ENCODE results near the gene XRCC1. TPM values are rescaled to one million over a fixed set of nuclear protein-coding genes. Genes with fewer than 3 reads are reported as not detected.
"Not testable (repeated sequence)": the region's sequence is repeated elsewhere in the genome, so short reads cannot be mapped to it uniquely, and the experiment has no call there.

Gene XRCC1
- polyA plus RNA-seq, 1 experiment = 15.2 TPM

GRCh38 chr19:43522929-43523328 is 52.4 kb downstream of the XRCC1 start:
- H3K4me3 ChIP-seq (ENCODE audit: low read depth, low read length) = no peak overlapping the region
- CTCF ChIA-PET = interaction anchor here (0.6 to 11.1 kb wide), 3 partner anchors 8 to 90 kb away, joined by 3 to 385 read pairs (median 3); no protein-coding TSS in a partner anchor
- POLR2A ChIA-PET = no interaction called here
- TF ChIP-seq CTCF (IDR thresholded peaks at IDR 0.05; ENCODE audit: low read depth, low read length) = no peak
- H3K27ac ChIP-seq (ENCODE audit: low read depth, low read length) = no peak overlapping the region
- DNase-seq (ENCODE audit: low read depth, low spot score) = no peak
- no peaks in the 10 kb centered on the region for H3K27me3 ChIP-seq (ENCODE audit: control insufficient read depth, insufficient read depth, low read length)
- H3K9me3 ChIP-seq (ENCODE audit: control insufficient read depth, insufficient read depth, low read length) = no peaks in the 10 kb centered on the region

- Histone ChIP-seq H3K4me3 (ENCODE audit: low read depth, low read length) (no peak overlapping the region), H3K27me3 (ENCODE audit: control insufficient read depth, insufficient read depth, low read length) (no peaks in the 10 kb centered on the region), H3K27ac (ENCODE audit: low read depth, low read length) (no peak overlapping the region), H3K9me3 (ENCODE audit: control insufficient read depth, insufficient read depth, low read length) (no peaks in the 10 kb centered on the region)
- CTCF ChIA-PET = interaction anchor here (0.6 to 11.1 kb wide), 36 partner anchors 9 to 953 kb away, joined by 3 to 385 read pairs (median 6); partner anchors contain the start of genes ETHE1, PHLDB3, PLAUR and ZNF575
- TF ChIP-seq CTCF (IDR thresholded peaks at IDR 0.05; ENCODE audit: low read depth, low read length) = peak; percentile 89
- POLR2A ChIA-PET = interaction anchor here (0.6 to 1.8 kb wide), 7 partner anchors 10 to 443 kb away, joined by 3 to 13 read pairs (median 4); partner anchors contain the start of gene ZNF575
- peak; percentile 94 for DNase-seq (ENCODE audit: low read depth, low spot score)
These were observed 55.8 kb downstream of the XRCC1 start for GRCh38 chr19:43519436-43520088.

- CTCF ChIA-PET = interaction anchor here (0.6 to 11.1 kb wide), 9 partner anchors 10 to 414 kb away, joined by 3 to 385 read pairs (median 10); partner anchors contain the start of gene ETHE1
These were observed 57.3 kb downstream of the XRCC1 start for GRCh38 chr19:43518051-43518450.

GRCh38 chr19:43512399-43512798 is 62.9 kb downstream of the XRCC1 start:
- CTCF ChIA-PET = interaction anchor here (0.6 kb wide), 1 partner anchor 811 kb away, joined by 3 read pairs; no protein-coding TSS in a partner anchor
- DNase-seq (ENCODE audit: low read depth, low spot score); POLR2A ChIA-PET; H3K27me3 ChIP-seq (ENCODE audit: control insufficient read depth, insufficient read depth, low read length); H3K9me3 ChIP-seq (ENCODE audit: control insufficient read depth, insufficient read depth, low read length); H3K27ac ChIP-seq (ENCODE audit: low read depth, low read length); H3K4me3 ChIP-seq (ENCODE audit: low read depth, low read length): not testable (repeated sequence)

More at GRCh38 chr19:43518051-43518450, 57.3 kb downstream of the XRCC1 start:
- no peak overlapping the region for H3K27ac ChIP-seq (ENCODE audit: low read depth, low read length)
- no peaks in the 10 kb centered on the region for H3K27me3 ChIP-seq (ENCODE audit: control insufficient read depth, insufficient read depth, low read length)
- TF ChIP-seq CTCF (IDR thresholded peaks at IDR 0.05; ENCODE audit: low read depth, low read length) = no peak
- POLR2A ChIA-PET = interaction anchor here (0.7 kb wide), 1 partner anchor 8 kb away, joined by 3 read pairs; no protein-coding TSS in a partner anchor
- H3K4me3 ChIP-seq (ENCODE audit: low read depth, low read length) = no peak overlapping the region
- DNase-seq (ENCODE audit: low read depth, low spot score) = no peak
- H3K9me3 ChIP-seq (ENCODE audit: control insufficient read depth, insufficient read depth, low read length) = no peaks in the 10 kb centered on the region

- ChIA-PET POLR2A (no interaction called here), CTCF (interaction anchor here (0.6 to 2.6 kb wide), 2 partner anchors 22 to 65 kb away, joined by 3 to 10 read pairs; partner anchors contain the start of gene ZNF575)
- Histone ChIP-seq H3K27ac (ENCODE audit: low read depth, low read length) (no peak overlapping the region), H3K27me3 (ENCODE audit: control insufficient read depth, insufficient read depth, low read length) (no peaks in the 10 kb centered on the region), H3K4me3 (ENCODE audit: low read depth, low read length) (no peak overlapping the region), H3K9me3 (ENCODE audit: control insufficient read depth, insufficient read depth, low read length) (no peaks in the 10 kb centered on the region)
- DNase-seq (ENCODE audit: low read depth, low spot score) = no peak
- TF ChIP-seq CTCF (IDR thresholded peaks at IDR 0.05; ENCODE audit: low read depth, low read length) = no peak
These were observed 64.0 kb downstream of the XRCC1 start for GRCh38 chr19:43511324-43511723.
